Osteocyte (in vitro differentiated cells): ENCODE results near the gene SCFD2. TPM values are rescaled to one million over a fixed set of nuclear protein-coding genes. Genes with fewer than 3 reads are reported as not detected.

Source experiments
- DNase-seq: peaks from one replicate; pipeline ENCODE4 v3.0.0; 2021; ENCODE audit warnings: mixed read lengths; ENCODE audit not compliant: unreplicated experiment; ENCODE audit errors: extremely low spot score
- H3K27ac Mint-ChIP-seq: one replicate; pipeline ENCODE4 v1.8.0; 2021; ENCODE audit warnings: mild to moderate bottlenecking, mixed read lengths; ENCODE audit not compliant: unreplicated experiment
- H3K27me3 Mint-ChIP-seq: one replicate; pipeline ENCODE4 v1.8.0; 2021; ENCODE audit warnings: mixed read lengths; ENCODE audit not compliant: unreplicated experiment
- H3K36me3 Mint-ChIP-seq: one replicate; pipeline ENCODE4 v1.8.0; 2021; ENCODE audit warnings: mixed read lengths; ENCODE audit not compliant: unreplicated experiment
- H3K4me1 Mint-ChIP-seq: one replicate; pipeline ENCODE4 v1.8.0; 2021; ENCODE audit warnings: mixed read lengths; ENCODE audit not compliant: unreplicated experiment
- H3K4me3 Mint-ChIP-seq: one replicate; pipeline ENCODE4 v1.8.0; 2021; ENCODE audit warnings: mild to moderate bottlenecking, moderate library complexity, mixed read lengths; ENCODE audit not compliant: unreplicated experiment
- H3K9me3 Mint-ChIP-seq: one replicate; pipeline ENCODE4 v1.8.0; 2021; ENCODE audit warnings: mixed read lengths; ENCODE audit not compliant: unreplicated experiment
- total RNA-seq: library from RNA; stranded (reverse); gene quantifications from 2 replicates; pipeline ENCODE4 v1.2.1, GENCODE V29; 2021
- TF ChIP-seq, protein P1 (sequence below): fragments of 200-600 bp; sonication (generic); IDR thresholded peaks from 2 replicates; pipeline ENCODE4 v1.5.0; 2021; ENCODE audit warnings: antibody characterized with exemption, mild to moderate bottlenecking, moderate library complexity

SCFD2 gene
- total RNA-seq, 1 donor from 2014 or later, result 14.0 TPM

GRCh38 chr4:53152467-53152866 is 213.4 kb downstream of the SCFD2 start:
- Mint-ChIP-seq H3K36me3 (no peaks in the 10 kb centered on the region), H3K9me3 (no peaks in the 10 kb centered on the region), H3K4me3 (no peak overlapping the region), H3K27me3 (no peaks in the 10 kb centered on the region), H3K27ac (no peak overlapping the region), H3K4me1 (peaks cover 13% of the 10 kb centered on the region)
- DNase-seq, result no peak
- TF ChIP-seq, protein P1, sequence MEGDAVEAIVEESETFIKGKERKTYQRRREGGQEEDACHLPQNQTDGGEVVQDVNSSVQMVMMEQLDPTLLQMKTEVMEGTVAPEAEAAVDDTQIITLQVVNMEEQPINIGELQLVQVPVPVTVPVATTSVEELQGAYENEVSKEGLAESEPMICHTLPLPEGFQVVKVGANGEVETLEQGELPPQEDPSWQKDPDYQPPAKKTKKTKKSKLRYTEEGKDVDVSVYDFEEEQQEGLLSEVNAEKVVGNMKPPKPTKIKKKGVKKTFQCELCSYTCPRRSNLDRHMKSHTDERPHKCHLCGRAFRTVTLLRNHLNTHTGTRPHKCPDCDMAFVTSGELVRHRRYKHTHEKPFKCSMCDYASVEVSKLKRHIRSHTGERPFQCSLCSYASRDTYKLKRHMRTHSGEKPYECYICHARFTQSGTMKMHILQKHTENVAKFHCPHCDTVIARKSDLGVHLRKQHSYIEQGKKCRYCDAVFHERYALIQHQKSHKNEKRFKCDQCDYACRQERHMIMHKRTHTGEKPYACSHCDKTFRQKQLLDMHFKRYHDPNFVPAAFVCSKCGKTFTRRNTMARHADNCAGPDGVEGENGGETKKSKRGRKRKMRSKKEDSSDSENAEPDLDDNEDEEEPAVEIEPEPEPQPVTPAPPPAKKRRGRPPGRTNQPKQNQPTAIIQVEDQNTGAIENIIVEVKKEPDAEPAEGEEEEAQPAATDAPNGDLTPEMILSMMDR, result no peak

- peaks cover 13% of the 10 kb centered on the region for H3K4me1 Mint-ChIP-seq
- H3K4me3 Mint-ChIP-seq, result no peak overlapping the region
- no peak for DNase-seq
- H3K9me3 Mint-ChIP-seq, result no peaks in the 10 kb centered on the region
- no peaks in the 10 kb centered on the region for H3K36me3 Mint-ChIP-seq
- no peak overlapping the region for H3K27ac Mint-ChIP-seq
- TF ChIP-seq, protein P1, result no peak
- no peaks in the 10 kb centered on the region for H3K27me3 Mint-ChIP-seq
Measured at GRCh38 chr4:53151489-53151788, 214.4 kb downstream of the SCFD2 start.

DNA sequence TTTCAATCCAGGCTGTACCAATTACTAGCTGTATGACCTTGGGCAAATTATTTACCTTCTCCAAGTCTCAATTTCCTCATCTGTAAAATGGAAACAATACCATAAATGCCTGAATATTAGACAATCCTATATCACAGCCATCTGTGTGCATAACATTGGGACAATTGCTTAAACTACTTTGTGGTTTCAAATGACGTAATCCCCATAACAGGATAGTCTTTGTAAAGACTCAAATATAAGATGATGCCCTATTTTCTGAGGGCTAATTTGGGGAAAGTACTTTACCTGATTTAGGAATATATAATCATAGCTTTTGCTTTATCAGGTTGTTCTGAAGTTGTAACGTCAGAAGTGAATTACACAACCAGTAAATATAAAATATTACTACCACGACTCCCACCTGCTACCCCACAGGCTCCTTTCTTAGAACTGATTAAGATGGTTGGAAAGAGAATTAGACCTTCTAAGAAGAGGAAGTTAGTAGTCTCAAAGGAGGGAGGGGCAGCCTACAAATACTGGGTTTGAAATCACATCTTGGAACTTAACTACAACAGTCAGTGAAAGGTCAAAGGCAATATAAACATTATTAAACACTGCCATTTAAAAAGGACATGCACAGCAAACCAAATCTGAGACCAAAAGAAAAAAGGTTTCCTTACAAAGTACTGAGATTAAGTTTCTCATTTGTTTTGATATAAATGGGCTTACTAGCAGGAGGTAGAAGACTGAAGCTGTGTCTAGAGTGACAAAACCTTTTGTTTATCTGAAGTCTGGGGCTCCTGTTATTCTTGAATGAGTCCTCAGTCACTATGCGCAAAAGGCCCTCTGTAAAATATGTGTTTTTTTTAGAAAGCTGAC is 215.0 kb downstream of the SCFD2 start:
- no peaks in the 10 kb centered on the region for H3K36me3 Mint-ChIP-seq
- no peak overlapping the region for H3K4me3 Mint-ChIP-seq
- no peak for DNase-seq
- TF ChIP-seq, protein P1, result no peak
- H3K4me1 Mint-ChIP-seq, result peaks cover 13% of the 10 kb centered on the region
- H3K9me3 Mint-ChIP-seq, result no peaks in the 10 kb centered on the region
- peak overlapping the region; percentile 35 for H3K27ac Mint-ChIP-seq
- no peaks in the 10 kb centered on the region for H3K27me3 Mint-ChIP-seq

DNA sequence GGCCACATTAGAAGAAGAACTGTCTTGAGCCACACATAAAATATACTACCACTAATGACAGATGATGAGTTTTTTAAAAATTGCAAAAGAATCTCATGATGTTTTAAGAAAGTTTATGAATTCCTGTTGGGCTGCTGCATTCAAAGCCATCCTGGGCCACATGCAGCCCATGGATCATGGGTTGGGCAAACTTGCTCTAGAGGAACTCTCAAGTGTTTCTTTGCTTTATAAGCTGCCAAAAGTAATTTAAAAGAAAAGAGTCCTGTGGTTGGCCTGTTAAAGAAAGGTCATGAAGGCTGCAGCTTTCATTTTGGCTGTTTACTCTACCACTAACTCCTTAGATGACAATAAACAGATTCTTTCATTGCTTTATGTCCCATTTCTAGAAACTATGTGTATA is 218.2 kb downstream of the SCFD2 start:
- Mint-ChIP-seq H3K27ac (no peak overlapping the region), H3K9me3 (no peaks in the 10 kb centered on the region), H3K4me3 (no peak overlapping the region), H3K27me3 (no peaks in the 10 kb centered on the region), H3K4me1 (peaks cover 13% of the 10 kb centered on the region), H3K36me3 (peaks cover 4% of the 10 kb centered on the region)
- DNase-seq, result no peak
- TF ChIP-seq, protein P1, result no peak

DNA sequence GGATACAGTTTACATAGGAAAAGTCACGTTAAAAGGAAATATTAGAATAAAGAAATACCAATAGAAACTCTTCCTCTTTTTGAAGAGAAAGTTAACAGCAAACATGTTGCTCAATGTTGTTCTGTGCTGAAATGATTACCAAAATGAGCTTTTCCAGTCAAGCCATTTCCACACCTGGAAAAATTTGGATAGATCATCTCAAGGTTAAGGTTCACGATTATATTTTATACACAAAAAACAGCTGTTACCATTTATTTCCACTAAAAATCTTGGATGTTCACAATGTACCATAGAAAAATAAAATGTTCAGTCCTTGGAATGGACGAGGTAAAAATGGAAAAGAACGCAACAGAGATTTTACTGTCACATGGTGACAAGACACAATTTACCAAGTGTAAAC is 218.7 kb downstream of the SCFD2 start:
- TF ChIP-seq, protein P1, result no peak
- Mint-ChIP-seq H3K36me3 (peaks cover 4% of the 10 kb centered on the region), H3K9me3 (no peaks in the 10 kb centered on the region), H3K27me3 (no peaks in the 10 kb centered on the region), H3K4me3 (no peak overlapping the region), H3K27ac (no peak overlapping the region), H3K4me1 (peaks cover 13% of the 10 kb centered on the region)
- DNase-seq, result no peak
